ENCODE measurements around the gene C6orf136.
"Not testable (repeated sequence)": the region's sequence is repeated elsewhere in the genome, so short reads cannot be mapped to it uniquely, and the experiment has no call there.

The C6orf136 gene

DNA sequence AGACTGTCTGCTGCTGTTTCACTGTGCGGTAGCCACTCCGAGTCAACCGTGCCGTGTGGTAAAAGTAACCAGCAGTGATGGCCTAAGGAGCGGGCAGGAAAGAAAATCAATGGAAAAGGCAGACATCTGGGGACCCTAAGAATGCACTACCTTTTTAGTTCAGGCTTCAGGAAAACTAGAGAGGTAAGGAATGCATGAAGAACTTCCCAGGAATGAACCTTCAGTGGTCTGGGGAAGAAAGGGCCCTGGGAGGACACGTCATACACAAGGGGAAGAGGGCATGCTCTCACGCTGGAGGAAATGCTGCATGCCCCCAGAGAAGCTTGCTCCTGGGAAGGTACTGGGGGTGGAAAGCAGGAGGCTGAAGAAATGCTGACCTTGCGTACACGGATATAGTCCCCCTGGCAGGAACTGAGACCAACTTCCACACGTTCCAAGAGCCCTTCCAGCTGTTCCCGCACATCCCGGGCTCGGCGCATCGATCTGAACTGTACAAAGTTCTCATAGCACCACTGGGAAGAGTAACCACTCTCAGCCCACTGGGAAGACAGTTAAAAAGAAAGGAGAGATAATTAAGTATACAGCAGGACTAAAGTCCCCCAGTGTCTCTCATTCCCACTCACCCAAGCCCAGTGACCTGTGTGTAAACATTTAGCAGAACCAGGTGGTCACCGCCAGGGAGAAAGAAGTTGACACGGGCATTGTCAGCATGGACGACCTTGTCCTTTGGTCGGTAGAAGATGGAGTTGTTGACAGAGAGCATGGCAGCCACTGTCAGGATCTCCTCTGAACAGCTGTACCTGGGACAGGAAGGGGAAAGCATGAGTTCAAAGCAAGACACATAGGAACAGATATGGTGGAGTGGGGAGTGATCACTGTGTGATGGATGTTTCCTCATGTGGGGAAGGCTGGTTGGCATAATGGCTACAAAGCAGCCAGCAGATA, 8.1 kb downstream of the C6orf136 start:
- H3K4me3 ChIP-seq (ENCODE audit: insufficient read length, low read depth): no peak overlapping the region
- H3K36me3 ChIP-seq (ENCODE audit: insufficient read depth, insufficient read length, low read length): peaks cover 87% of the 10 kb centered on the region
- no peaks in the 10 kb centered on the region for H3K9me3 ChIP-seq (ENCODE audit: insufficient read depth, low read length)
- DNase-seq (ENCODE audit: low read depth, low spot score): no peak
- TF ChIP-seq YY1 (IDR thresholded peaks at IDR 0.05; ENCODE audit: insufficient read depth, insufficient read length): no peak
- no peak for TF ChIP-seq ZNF274 (IDR thresholded peaks at IDR 0.05; ENCODE audit: low read depth, low read length)
- TF ChIP-seq SUZ12 (IDR thresholded peaks at IDR 0.05; ENCODE audit: extremely low read depth, insufficient read depth, insufficient read length): no peak
- H3K4me1 ChIP-seq (ENCODE audit: insufficient read depth, insufficient read length): peaks cover 2% of the 10 kb centered on the region
- H3K27me3 ChIP-seq (ENCODE audit: insufficient read depth, insufficient read length): no peaks in the 10 kb centered on the region
- H3K9ac ChIP-seq (ENCODE audit: insufficient read length, low read depth): no peak overlapping the region

DNA sequence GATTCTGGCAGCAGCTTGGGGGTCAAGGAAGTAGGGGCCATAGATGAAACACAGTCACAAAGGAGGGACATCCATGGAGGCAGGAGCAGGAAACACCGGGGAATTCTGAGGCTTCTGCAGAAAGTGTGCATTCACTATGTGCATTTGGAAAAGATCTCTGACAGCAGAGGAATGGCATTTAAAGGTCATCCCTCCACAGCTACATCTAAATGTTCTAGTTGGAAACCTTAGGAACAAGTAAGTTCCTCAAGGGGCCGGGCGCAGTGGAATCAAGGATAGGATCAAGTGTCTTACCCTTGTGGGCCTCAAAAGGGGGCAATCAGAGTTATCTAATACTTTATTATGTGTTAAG, 8.8 kb downstream of the C6orf136 start:
- no peak overlapping the region for H3K9ac ChIP-seq (ENCODE audit: insufficient read length, low read depth)
- TF ChIP-seq ZNF274 (IDR thresholded peaks at IDR 0.05; ENCODE audit: low read depth, low read length) (no peak), SUZ12 (IDR thresholded peaks at IDR 0.05; ENCODE audit: extremely low read depth, insufficient read depth, insufficient read length) (no peak), YY1 (IDR thresholded peaks at IDR 0.05; ENCODE audit: insufficient read depth, insufficient read length) (no peak)
- no peaks in the 10 kb centered on the region for H3K9me3 ChIP-seq (ENCODE audit: insufficient read depth, low read length)
- H3K36me3 ChIP-seq (ENCODE audit: insufficient read depth, insufficient read length, low read length): peaks cover 87% of the 10 kb centered on the region
- DNase-seq (ENCODE audit: low read depth, low spot score): no peak
- no peaks in the 10 kb centered on the region for H3K27me3 ChIP-seq (ENCODE audit: insufficient read depth, insufficient read length)
- H3K4me1 ChIP-seq (ENCODE audit: insufficient read depth, insufficient read length): peaks cover 2% of the 10 kb centered on the region
- H3K4me3 ChIP-seq (ENCODE audit: insufficient read length, low read depth): no peak overlapping the region

DNA sequence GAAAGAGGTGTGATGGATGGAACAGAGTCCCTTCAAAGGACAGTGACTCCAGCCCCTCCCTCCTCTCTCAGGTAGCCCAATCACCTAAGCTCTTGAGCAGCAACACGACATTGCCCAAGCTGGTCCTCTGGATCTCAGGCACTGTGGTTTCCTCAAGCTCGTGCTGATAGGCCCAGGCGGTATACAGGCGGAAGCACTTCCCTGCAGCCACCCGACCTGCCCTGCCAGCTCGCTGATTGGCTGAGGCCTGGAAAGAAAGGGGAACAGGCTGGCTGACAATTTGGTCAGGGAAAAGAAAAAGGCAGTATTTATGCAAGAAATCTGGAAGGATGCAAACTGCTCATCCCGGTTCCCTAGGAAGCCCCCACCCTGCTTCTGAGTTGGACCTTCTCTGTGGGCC, 9.6 kb downstream of the C6orf136 start:
- Histone ChIP-seq H3K4me1 (ENCODE audit: insufficient read depth, insufficient read length) (peaks cover 2% of the 10 kb centered on the region), H3K4me3 (ENCODE audit: insufficient read length, low read depth) (no peak overlapping the region), H3K9ac (ENCODE audit: insufficient read length, low read depth) (no peak overlapping the region), H3K36me3 (ENCODE audit: insufficient read depth, insufficient read length, low read length) (peaks cover 86% of the 10 kb centered on the region), H3K27me3 (ENCODE audit: insufficient read depth, insufficient read length) (no peaks in the 10 kb centered on the region), H3K9me3 (ENCODE audit: insufficient read depth, low read length) (no peaks in the 10 kb centered on the region)
- no peak for DNase-seq (ENCODE audit: low read depth, low spot score)
- TF ChIP-seq ZNF274 (IDR thresholded peaks at IDR 0.05; ENCODE audit: low read depth, low read length) (no peak), YY1 (IDR thresholded peaks at IDR 0.05; ENCODE audit: insufficient read depth, insufficient read length) (no peak), SUZ12 (IDR thresholded peaks at IDR 0.05; ENCODE audit: extremely low read depth, insufficient read depth, insufficient read length) (no peak)

DNA sequence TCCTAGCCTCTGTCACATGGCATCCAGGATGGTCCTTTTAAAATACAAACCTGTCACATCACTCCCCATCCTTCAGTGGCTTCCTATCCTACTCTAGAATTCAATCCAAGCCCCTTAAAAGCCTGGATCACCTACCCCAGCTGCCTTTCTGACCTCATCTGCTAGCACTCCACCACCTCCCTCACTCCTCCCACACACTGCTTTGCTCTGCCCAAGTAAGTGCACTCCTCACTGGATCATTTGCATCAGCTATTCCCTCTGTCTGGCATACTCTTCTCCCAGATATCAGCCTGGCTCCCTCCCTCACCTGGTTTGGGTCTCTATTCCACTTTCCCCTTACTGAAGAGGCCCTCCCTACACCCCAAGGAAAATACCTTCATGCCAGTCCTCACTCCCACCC, 10.5 kb downstream of the C6orf136 start:
- H3K36me3 ChIP-seq (ENCODE audit: insufficient read depth, insufficient read length, low read length): peaks cover 87% of the 10 kb centered on the region
- no peak for TF ChIP-seq ZNF274 (IDR thresholded peaks at IDR 0.05; ENCODE audit: low read depth, low read length)
- no peak for TF ChIP-seq SUZ12 (IDR thresholded peaks at IDR 0.05; ENCODE audit: extremely low read depth, insufficient read depth, insufficient read length)
- no peak for TF ChIP-seq YY1 (IDR thresholded peaks at IDR 0.05; ENCODE audit: insufficient read depth, insufficient read length)
- no peak overlapping the region for H3K9ac ChIP-seq (ENCODE audit: insufficient read length, low read depth)
- no peaks in the 10 kb centered on the region for H3K27me3 ChIP-seq (ENCODE audit: insufficient read depth, insufficient read length)
- peaks cover 2% of the 10 kb centered on the region for H3K4me1 ChIP-seq (ENCODE audit: insufficient read depth, insufficient read length)
- no peaks in the 10 kb centered on the region for H3K9me3 ChIP-seq (ENCODE audit: insufficient read depth, low read length)
- DNase-seq (ENCODE audit: low read depth, low spot score): no peak
- H3K4me3 ChIP-seq (ENCODE audit: insufficient read length, low read depth): no peak overlapping the region

DNA sequence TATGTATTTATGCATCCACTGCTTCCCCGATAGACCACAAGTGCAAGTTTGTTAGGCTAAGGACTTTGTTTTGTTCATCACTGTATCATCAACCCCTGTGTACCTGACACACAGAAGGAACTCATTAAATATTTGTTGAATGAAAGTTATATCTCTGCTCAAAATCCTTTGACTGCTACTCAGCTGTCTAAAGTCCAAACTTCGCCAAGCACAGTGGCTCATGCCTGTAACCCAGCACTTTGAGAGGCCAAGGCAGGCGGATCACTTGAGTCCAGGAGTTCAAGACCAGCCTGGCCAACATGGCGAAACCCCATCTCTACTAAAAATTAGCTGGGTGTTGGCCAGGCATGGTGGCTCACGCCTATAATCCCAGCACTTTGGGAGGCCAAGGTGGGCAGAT, 11.0 kb downstream of the C6orf136 start:
- H3K9me3 ChIP-seq (ENCODE audit: insufficient read depth, low read length); DNase-seq (ENCODE audit: low read depth, low spot score); H3K4me3 ChIP-seq (ENCODE audit: insufficient read length, low read depth); H3K4me1 ChIP-seq (ENCODE audit: insufficient read depth, insufficient read length); H3K27me3 ChIP-seq (ENCODE audit: insufficient read depth, insufficient read length); H3K9ac ChIP-seq (ENCODE audit: insufficient read length, low read depth): not testable (repeated sequence)
- H3K36me3 ChIP-seq (ENCODE audit: insufficient read depth, insufficient read length, low read length): peaks cover 87% of the 10 kb centered on the region

DNA sequence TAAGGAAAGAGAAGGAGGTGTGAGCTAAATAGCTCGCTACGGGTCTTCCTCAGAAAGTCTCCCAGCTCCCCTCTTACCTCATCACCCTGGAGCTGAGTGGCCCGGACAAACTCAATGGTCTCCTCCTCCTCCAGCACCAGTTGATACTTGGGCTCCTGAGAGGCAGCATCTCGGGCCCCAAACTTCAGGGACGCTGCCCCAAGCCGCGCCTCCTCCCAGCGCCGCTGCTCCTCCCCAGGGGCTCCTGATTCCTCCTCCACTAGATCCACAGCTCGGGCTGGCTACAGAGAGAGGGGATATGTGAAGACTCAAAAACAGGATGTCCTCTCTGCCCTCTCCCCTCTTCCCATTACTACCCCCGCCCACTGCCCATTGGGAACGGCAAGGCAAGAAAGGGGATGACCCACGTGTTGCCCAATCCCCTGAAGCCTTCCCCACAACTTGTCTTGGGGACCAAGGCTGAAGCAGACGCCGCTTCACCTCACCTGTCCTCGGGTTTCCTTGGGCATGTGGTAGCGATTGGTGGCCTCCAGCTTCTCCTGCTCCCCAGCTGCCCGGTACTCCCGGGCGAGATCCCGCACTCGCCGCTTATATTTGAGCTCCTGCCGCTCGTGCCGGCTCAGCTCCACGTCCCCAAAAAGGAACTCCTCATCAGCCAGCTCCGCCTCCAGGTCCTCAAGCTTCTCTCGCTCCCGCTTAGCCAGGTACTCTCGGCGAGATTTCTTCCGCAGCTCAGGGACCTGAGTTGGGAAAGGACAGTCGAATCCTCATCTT, 18.2 kb downstream of the C6orf136 start:
- Histone ChIP-seq H3K4me3 (ENCODE audit: insufficient read length, low read depth) (no peak overlapping the region), H3K9me3 (ENCODE audit: insufficient read depth, low read length) (no peaks in the 10 kb centered on the region), H3K4me1 (ENCODE audit: insufficient read depth, insufficient read length) (no peaks in the 10 kb centered on the region), H3K27me3 (ENCODE audit: insufficient read depth, insufficient read length) (no peaks in the 10 kb centered on the region), H3K9ac (ENCODE audit: insufficient read length, low read depth) (no peak overlapping the region), H3K36me3 (ENCODE audit: insufficient read depth, insufficient read length, low read length) (peaks cover 60% of the 10 kb centered on the region)
- no peak for DNase-seq (ENCODE audit: low read depth, low spot score)
- TF ChIP-seq ZNF274 (IDR thresholded peaks at IDR 0.05; ENCODE audit: low read depth, low read length) (no peak), YY1 (IDR thresholded peaks at IDR 0.05; ENCODE audit: insufficient read depth, insufficient read length) (no peak), SUZ12 (IDR thresholded peaks at IDR 0.05; ENCODE audit: extremely low read depth, insufficient read depth, insufficient read length) (no peak)

DNA sequence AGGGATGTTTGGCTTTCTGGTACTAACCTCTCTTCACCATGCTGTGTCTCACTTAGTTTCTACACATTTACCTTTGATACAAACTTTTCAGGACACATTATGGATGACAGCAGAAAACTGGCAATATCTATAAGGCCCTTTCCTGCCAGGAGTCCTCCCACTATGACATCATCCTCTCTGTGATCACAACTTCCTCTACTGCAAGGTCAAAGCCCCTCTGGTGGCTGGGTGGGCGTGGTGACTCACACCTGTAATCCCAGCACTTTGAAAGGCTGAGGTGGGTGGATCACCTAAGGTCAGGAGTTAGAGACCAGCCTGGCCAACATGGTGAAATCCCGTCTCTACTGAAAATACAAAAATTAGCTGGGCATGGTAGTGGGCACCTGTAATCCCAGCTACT, 19.4 kb downstream of the C6orf136 start:
- H3K9me3 ChIP-seq (ENCODE audit: insufficient read depth, low read length); H3K4me1 ChIP-seq (ENCODE audit: insufficient read depth, insufficient read length); H3K9ac ChIP-seq (ENCODE audit: insufficient read length, low read depth); H3K27me3 ChIP-seq (ENCODE audit: insufficient read depth, insufficient read length); H3K4me3 ChIP-seq (ENCODE audit: insufficient read length, low read depth); DNase-seq (ENCODE audit: low read depth, low spot score): not testable (repeated sequence)
- H3K36me3 ChIP-seq (ENCODE audit: insufficient read depth, insufficient read length, low read length): peaks cover 66% of the 10 kb centered on the region
